GM18520 (cell line): ENCODE results near the gene GPR32.
"Not testable (repeated sequence)": the region's sequence is repeated elsewhere in the genome, so short reads cannot be mapped to it uniquely, and the experiment has no call there.

Source experiments
- ATAC-seq: cut with Tn5 transposase; IDR thresholded peaks from one replicate; pipeline ENCODE4 v1.9.1; 2021; ENCODE audit not compliant: unreplicated experiment

GPR32 gene

DNA sequence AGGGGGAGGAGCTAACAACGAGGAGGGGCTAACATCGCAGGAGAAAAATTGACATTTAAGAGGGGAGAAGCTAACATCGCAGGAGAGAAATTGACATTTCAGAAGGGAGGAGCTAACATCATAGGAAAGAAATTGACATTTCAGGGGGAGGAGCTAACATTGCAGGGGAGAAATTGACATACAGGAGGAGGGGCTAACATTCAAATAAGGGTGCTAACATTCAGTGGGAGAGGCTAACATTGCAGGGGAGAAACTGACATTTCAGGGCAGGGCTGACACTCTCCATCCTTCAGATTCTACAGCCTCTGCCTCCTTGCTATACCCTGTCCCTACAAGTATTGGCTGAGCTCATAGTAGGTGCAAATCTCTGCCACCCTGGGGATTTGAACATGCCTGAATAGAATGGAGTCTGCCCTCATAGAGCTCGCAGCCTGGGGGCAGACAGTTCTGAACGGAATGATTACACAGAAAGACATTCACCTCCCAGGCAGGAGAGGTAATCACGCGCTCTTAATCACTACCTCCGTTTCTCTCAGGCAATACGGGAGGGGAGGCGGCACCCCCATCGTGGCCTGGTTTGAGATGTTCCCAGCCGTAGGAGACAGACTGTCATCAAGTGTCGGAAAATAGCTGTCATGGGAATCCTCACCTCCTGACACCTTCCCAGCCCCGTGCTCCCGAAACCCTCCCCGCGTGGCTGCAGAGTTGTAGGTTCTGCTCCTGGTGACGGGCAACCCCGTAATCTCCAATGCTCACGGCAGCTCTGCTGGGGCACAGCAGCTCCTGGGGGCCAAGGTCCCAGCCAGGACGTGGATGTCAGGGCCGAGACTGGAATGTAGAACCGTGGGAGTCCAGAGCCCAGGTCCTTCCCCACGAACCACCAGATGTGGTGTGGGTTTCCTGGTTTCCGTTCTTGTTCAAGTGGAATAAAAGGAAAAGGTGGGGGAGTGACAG, 9.5 kb downstream of the GPR32 start:
- ATAC-seq, result no peak

DNA sequence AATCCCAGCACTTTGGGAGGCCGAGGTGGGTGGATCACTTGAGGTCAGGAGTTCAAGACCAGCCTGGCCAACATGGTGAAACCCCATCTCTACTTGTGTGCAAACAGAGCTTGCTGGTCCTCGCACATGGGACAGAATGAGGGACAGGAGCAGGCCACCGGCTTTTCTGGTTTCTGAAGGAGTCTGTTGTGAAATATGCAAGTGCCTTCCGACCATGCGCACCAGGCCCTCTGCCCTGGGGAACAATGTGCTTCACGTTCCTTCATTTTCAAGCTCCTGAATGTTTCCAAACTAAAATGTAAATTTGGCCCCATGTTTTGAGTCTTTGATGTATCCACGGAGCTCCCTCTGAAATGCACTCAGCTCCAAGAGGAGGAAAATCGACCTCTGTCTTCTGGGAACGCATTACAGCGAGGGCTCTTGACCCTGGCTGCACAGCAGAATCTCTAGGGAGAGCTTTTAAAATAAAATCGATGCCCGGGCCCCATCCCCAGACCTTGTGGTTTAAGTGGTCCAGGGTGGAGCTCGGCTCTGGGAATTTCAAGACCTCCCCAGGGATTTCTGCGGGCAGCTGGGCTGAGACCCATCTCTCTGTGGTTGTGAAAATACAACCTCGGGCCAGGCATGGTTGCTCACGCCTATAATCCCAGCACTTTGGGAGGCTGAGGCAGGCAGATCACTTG, 10.6 kb downstream of the GPR32 start:
- ATAC-seq, result no peak

DNA sequence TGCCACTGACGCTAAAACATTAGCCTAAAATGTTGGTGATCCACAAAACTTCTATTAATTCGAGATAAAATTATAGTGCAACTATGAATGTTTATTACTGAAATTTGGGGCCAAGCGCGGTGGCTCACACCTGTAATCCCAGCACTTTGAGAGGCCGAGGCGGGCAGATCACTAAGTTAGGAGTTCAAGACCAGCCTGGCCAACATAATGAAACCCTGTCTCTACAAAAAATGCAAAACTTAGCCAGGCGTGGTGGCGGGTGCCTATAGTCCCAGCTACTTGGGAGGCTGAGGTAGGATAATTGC, 13.5 kb downstream of the GPR32 start:
- ATAC-seq, result not testable (repeated sequence)

DNA sequence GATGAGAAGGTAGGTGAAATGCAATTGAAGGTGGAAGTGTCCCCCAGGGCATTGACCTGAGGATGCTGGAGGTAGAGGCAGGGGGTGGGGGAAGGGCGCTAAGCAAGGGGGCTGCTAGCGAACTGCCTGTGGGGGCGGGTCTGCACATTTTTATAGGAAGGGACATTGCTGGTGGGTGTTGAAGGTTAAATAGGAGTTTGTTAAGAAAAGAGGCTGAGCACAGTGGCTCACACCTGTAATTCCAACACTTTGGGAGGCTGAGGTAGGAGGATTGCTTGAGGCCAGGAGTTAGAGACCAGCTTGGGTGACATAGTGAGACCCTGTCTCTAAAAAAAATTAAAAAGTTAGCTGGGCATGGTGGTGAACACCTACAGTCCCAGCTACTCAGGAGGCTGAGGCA, 14.4 kb downstream of the GPR32 start:
- no peak for ATAC-seq

- no peak for ATAC-seq
These were observed 15.1 kb downstream of the GPR32 start for GRCh38 chr19:50785329-50785728.

GRCh38 chr19:50790396-50790795, 20.1 kb downstream of the GPR32 start, which contains the start of gene ACP4:
ACP4 (plus strand) TSS chr19:50790415; CDS start chr19:50790415, 0 bp downstream.
- no peak for ATAC-seq

DNA sequence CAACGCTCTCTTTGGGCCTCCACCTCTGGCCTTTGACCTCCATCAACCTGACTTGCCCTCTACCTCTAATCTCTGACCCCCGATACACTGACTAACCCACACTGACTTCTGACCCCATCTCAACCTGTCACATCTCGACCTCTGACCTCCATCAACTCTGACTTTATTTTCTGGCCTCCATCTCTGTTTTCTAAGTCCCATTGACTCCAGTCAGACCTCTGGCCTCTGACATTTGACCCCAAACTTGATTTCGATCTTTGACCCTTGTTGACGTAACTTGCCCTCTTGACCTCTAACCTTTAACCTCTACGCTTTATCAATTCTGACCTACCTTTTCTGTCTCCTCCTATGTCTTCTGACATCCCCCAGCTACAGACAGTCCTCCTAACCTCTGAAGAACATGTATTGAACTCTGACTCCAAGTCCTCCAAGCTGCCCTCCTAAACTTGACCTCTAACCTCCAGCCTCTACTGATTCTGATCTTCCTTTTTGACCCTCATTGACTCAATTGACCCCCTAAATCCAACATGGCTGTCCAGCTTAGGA, 20.7 kb downstream of the GPR32 start:
- no peak for ATAC-seq

- no peak for ATAC-seq
These were observed 21.5 kb downstream of the GPR32 start for GRCh38 chr19:50791594-50792271.

DNA sequence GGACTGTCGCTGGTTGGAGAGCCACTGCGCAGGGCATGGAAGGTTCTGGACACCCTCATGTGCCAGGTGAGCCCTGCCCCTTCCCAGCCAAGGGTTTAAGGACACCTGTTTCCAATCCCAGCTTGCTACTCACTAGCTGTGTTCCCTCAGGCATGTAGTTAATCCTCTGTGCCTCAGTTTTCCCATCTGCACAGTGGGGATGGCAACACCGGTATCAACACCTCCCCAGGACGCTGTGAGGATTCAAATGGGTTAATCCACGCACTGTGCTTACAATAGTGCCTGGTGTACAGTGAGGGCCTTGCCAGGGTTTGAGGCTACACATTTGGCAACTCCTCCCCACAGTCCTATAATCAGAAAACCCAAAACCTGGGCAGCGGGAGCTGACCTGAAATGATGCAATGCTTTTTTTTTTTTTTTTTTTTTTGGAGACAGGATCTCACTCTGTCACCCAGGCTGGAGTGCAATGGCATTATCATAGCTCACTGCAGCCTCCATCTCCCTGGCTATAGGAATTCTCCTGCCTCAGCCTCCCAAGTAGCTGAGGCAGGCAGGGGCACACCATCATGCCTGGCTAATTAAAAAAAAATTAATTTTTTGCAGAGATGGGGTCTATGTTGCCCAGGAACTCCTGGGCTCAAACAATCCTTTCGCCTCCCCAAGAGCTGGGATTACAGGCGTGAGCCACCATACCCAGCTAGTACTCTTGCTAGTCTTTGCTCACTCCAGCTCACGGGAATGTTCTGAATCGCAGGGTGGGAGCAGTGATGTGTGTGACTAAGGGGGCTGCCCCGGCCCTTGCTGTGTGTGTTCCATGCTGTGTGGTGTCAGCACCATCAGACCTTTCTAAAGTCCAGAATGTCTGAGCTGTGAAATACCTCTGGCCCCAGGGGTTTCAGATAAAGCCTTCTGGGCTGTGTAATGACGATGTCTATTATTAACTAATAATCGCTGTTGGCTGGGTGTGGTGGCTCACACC, 22.3 kb downstream of the GPR32 start:
- no peak for ATAC-seq

DNA sequence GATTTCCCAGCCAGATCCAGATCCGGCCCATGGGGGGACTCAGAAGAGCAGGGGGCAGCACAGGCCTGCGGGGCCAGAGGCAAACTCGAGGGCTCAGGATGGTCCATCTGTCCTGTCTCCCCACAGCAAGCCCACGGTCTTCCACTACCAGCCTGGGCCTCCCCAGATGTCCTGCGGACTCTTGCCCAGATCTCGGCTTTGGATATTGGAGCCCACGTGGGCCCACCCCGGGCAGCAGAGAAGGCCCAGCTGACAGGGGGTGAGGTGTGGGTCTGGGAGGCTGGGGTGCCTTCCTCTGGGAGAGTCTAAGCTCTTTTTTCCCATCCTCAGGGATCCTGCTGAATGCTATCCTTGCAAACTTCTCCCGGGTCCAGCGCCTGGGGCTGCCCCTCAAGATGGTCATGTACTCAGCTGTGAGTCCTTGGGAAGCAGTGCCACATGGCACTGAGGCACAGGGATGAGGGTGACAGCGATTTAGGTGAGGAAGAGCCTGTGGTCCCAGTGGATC, 23.3 kb downstream of the GPR32 start:
- ATAC-seq, result no peak

DNA sequence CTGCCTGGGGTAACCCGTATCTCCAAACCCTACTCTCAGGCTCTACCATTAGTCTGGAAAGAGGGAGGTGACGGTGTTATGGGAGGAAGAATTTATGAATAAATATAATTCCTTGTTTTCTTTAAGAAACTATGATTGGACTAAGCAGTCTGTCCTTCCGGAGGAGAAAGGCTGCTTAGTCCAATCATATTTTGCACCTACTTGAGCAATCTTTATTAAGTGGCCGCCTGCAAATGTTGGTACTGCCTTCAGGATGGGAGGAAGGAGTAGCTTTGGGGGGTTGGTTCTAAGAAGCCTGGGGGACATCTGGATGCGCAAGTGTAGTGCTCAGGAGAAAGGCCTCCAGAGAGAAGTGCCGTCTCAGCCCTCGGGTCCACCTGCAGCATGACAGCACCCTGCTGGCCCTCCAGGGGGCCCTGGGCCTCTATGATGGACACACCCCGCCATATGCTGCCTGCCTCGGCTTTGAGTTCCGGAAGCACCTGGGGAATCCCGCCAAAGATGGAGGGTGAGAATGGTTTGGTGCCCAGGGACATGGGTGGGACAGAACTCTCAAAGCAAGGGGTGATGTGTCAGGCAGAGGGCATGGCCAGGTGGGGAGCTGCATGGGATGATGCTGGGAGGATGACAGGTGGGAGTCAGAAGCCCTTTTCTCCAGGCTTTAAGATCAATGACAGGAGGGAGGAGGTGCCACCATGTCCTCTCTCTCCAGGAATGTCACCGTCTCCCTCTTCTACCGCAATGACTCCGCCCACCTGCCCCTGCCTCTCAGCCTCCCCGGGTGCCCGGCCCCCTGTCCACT, 24.0 kb downstream of the GPR32 start:
- ATAC-seq, result no peak

DNA sequence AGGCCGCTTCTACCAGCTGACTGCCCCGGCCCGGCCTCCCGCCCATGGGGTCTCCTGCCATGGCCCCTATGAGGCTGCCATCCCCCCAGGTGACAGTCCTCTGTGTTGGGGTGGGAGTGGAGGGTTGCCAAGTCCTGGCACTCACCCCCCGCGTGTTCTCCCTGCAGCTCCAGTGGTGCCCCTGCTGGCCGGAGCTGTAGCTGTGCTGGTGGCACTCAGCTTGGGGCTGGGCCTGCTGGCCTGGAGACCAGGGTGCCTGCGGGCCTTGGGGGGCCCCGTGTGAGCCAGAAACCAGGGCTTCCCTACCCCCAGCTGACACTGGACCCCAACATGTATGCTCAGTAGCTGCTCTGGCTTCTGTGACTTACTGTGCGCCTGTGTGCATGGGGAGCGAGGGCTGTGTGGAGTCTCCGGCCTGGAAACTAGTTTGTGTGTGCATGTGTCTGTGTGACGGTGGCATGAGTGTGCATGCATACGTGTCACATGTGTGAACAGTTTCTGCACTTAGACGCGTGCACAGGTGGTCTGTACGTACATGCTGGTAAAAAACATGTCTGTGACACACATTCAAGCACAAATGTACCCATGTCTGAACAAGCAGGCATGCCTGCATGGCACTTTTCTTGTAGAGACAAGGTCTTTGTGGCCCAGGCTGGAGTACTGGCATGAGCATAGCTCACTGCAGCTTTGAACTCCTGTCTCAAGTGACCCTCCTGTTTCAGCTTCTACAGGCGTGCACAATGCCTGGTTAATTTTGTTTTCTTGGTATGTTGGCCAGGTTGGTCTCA, 24.8 kb downstream of the GPR32 start:
- no peak for ATAC-seq

- ATAC-seq, result no peak
These were observed 25.4 kb downstream of the GPR32 start for GRCh38 chr19:50795664-50796073.

DNA sequence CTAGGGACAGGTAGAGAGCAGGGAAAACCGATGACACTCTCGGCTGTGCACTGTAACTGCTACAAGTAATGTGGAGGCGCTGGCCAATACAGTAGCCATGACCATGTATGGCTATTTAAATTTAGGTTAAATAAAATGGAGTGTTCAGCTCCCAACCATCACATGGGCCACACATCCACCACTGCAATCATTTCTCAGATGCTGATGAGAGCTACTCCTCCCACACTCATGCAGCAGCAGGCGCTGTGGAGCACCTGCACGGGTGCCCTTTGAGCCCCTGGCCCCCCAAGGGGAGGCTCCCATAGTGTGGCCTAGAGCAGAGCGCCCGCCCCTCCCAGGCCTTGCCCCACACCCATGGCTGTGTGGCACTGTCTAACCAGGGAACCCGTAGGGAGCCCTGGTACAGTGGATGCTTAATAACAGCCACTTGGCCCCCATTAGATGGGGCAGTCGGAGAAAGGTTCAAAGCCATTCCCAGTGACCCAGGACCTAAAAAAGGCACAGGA, 25.9 kb downstream of the GPR32 start:
- ATAC-seq, result no peak

- no peak for ATAC-seq
These were observed 26.6 kb downstream of the GPR32 start for GRCh38 chr19:50796634-50797428.

DNA sequence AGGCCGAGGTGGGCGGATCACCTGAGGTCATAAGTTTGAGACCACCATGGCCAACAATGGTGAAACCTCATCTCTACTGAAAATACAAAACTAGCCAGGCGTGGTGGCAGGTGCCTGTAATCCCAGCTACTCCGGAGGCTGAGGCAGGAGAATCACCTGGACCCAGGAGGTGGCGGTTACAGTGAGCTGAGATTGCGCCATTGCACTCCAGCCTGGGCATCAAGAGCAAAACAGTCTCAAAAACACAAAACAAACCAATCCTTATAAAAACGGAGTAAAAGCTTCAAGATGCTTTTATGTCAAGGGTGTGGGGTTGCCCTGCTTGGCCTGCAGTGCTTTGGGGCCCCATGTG, 27.1 kb downstream of the GPR32 start:
- no peak for ATAC-seq

DNA sequence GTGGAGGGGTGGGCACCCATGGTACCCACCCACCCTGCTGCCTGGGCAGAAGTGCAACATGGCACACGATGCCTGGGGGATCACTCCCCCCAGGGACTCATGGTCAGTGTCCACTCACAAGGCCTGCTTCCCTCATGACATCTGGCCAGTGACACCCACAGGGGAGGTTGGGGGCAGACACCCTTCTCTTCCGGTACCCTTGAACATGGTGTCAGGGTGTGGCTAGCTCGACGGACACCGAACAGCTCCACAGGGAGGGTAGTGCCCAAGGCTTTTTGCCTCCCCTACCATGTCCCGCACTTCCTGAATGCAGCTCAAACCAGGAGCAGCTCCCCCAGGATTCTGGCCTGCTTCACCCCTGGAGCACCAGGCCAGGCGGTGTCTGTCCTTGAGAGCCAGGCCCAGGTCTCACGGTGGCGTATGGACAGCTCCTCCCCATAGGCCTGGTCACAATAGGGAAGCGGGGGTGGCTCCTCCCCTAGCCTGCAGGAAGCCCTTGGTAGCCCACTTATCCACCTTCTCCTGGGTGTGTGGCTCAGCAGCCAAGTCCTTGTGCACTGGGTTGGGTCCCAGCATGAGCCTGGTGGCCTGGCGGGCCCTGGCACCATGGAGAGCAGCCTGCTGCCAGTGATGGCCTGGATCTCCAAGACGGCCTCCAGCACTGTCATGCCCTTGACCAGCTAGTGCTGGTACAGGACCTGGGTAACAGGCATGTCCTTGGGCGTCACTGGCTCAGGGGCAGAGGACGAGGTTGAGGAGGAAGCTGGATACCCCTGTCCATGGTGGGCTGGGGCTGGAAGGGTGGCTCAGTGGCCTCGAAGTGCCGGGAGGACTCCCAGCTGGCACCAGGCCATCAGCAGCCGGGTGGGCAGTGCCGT, 27.8 kb downstream of the GPR32 start:
- no peak for ATAC-seq
